Liver (tissue), 9 donors: Measurements from ENCODE around the gene HMGB2. TPM values are rescaled to one million over a fixed set of nuclear protein-coding genes. Genes with fewer than 3 reads are reported as not detected.

Source experiments
- DNase-seq: peaks from one replicate; pipeline ENCODE4 v3.0.0-alpha.2; 2017; ENCODE audit warnings: low spot score
- H3K27ac ChIP-seq, 2 donors: one replicate each; pipeline ENCODE4 v1.7.0; 2013; ENCODE audit warnings: inconsistent platforms in 2 of 2, low read length in 2 of 2, control low read depth in 1 of 2, low read depth in 1 of 2, mild to moderate bottlenecking in 1 of 2
- H3K27me3 ChIP-seq, 4 donors: one replicate each; pipeline versions ENCODE4 v1.6.1 to v1.7.0; 2013; ENCODE audit warnings: low read length in 3 of 4, inconsistent platforms in 1 of 4, mild to moderate bottlenecking in 1 of 4, moderate library complexity in 1 of 4; ENCODE audit not compliant: control insufficient read depth in 4 of 4, insufficient read depth in 4 of 4
- H3K36me3 ChIP-seq, 4 donors: one replicate each; pipeline versions ENCODE4 v1.6.1 to v1.7.0; 2013; ENCODE audit warnings: low read length in 3 of 4, mild to moderate bottlenecking in 3 of 4, low read depth in 1 of 4, moderate library complexity in 1 of 4; ENCODE audit not compliant: control insufficient read depth in 4 of 4, insufficient read depth in 3 of 4
- H3K4me1 ChIP-seq, 4 donors: one replicate each; pipeline versions ENCODE4 v1.6.1 to v1.7.0; 2013; ENCODE audit warnings: low read length in 3 of 4, mild to moderate bottlenecking in 3 of 4, moderate library complexity in 1 of 4; ENCODE audit not compliant: control insufficient read depth in 4 of 4, insufficient read depth in 4 of 4
- H3K4me3 ChIP-seq, 3 donors: one replicate each; pipeline versions ENCODE4 v1.6.1 to v1.7.0; 2013; ENCODE audit warnings: low read length in 3 of 3, control low read depth in 1 of 3, low read depth in 1 of 3, mild to moderate bottlenecking in 1 of 3
- H3K9ac ChIP-seq, 2 donors: one replicate each; pipeline ENCODE4 v1.7.0; 2013; ENCODE audit warnings: low read length in 2 of 2, mild to moderate bottlenecking in 2 of 2, moderate library complexity in 2 of 2, control low read depth in 1 of 2, low read depth in 1 of 2
- H3K9me3 ChIP-seq, 4 donors: one replicate each; pipeline versions ENCODE4 v1.6.1 to v1.7.0; 2013; ENCODE audit warnings: low read length in 3 of 4; ENCODE audit not compliant: control insufficient read depth in 4 of 4
- FOXA2 ChIP-seq: IDR thresholded peaks from 2 replicates; pipeline ENCODE4 v1.6.1; 2016; ENCODE audit warnings: antibody characterized with exemption
- RAD21 ChIP-seq, 2 donors: IDR thresholded peaks; 2 replicates each; pipeline ENCODE4 v1.6.1; 2016; ENCODE audit warnings: antibody characterized with exemption in 2 of 2, mild to moderate bottlenecking in 2 of 2
- YY1 ChIP-seq: IDR thresholded peaks from 2 replicates; pipeline ENCODE4 v1.6.1; 2016; ENCODE audit warnings: antibody characterized with exemption, mild to moderate bottlenecking
- WGBS: extraction: QIAGEN DNeasy Blood & Tissue Kit; methylation state at CpG from one replicate; pipeline ENCODE4 v1.1.7; 2013; 5-methylcytosine and 5-hydroxymethylcytosine counted together
- polyA plus RNA-seq, 2 donors: library from polyadenylated mRNA; stranded (reverse) in 1 of 2; unstranded in 1 of 2; fragments of 200-250 nt in 1 of 2; fragments of >200 nt in 1 of 2; fragmentation: Nextera tagmentation in 1 of 2; extraction: Ambion mirVana in 1 of 2; gene quantifications; one replicate each; pipeline versions ENCODE4 v1.2.1 to v1.2.3, GENCODE V29; 2013 to 2015
- total RNA-seq, 2 donors: library from RNA; depleted of rRNA; stranded (reverse); fragments of >200 nt; gene quantifications; one replicate each; pipeline ENCODE4 v1.2.3, GENCODE V29; 2014
- TF ChIP-seq, protein P1 (sequence below): IDR thresholded peaks from 2 replicates; pipeline ENCODE4 v1.6.1; 2016; ENCODE audit warnings: antibody characterized with exemption
- TF ChIP-seq, protein P2 (sequence below): IDR thresholded peaks from 2 replicates; pipeline ENCODE4 v1.6.1; 2016; ENCODE audit warnings: antibody characterized with exemption, mild to moderate bottlenecking
- TF ChIP-seq, protein P3 (sequence below): fragments of 150-350 bp; IDR thresholded peaks from 2 replicates; pipeline ENCODE4 v1.5.1; 2017; ENCODE audit warnings: improper control_type of control experiment, low read depth, low read length; ENCODE audit not compliant: missing input control
- donor health status: healthy.
- donor health status: healthy.
- donor health status: healthy.
- donor health status: healthy.
- donor health status: healthy.

The HMGB2 gene
- total and polyA plus RNA-seq, 4 donors = 7.2 to 271 (median 16.9) TPM

DNA sequence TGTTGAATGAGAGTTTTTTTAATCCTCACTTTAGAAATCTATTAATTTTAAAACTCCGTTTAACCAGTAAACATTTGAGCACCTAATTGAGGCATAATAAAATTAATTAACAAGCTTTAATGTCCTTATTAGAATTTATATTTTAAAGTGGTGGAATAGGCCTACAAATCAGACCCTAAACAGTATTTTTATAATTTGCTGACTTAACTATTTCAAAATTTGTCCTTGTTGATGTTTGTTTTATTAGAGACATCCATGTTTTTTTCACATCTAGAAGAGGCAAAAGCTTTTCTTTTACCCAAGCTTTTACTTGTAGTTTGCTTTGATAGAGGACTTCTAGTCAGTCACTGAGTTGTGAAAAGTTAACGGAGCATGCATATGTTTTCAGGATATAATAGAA, 40.4 kb upstream of the HMGB2 start:
- no peaks in the 10 kb centered on the region for H3K9me3 ChIP-seq
- H3K27ac ChIP-seq = no peak overlapping the region
- no peak for DNase-seq
- no peak for TF ChIP-seq YY1
- TF ChIP-seq RAD21 (IDR thresholded peaks at IDR 0.05) = no peak
- TF ChIP-seq, protein P1, sequence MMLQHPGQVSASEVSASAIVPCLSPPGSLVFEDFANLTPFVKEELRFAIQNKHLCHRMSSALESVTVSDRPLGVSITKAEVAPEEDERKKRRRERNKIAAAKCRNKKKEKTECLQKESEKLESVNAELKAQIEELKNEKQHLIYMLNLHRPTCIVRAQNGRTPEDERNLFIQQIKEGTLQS = no peak
- TF ChIP-seq, protein P2, sequence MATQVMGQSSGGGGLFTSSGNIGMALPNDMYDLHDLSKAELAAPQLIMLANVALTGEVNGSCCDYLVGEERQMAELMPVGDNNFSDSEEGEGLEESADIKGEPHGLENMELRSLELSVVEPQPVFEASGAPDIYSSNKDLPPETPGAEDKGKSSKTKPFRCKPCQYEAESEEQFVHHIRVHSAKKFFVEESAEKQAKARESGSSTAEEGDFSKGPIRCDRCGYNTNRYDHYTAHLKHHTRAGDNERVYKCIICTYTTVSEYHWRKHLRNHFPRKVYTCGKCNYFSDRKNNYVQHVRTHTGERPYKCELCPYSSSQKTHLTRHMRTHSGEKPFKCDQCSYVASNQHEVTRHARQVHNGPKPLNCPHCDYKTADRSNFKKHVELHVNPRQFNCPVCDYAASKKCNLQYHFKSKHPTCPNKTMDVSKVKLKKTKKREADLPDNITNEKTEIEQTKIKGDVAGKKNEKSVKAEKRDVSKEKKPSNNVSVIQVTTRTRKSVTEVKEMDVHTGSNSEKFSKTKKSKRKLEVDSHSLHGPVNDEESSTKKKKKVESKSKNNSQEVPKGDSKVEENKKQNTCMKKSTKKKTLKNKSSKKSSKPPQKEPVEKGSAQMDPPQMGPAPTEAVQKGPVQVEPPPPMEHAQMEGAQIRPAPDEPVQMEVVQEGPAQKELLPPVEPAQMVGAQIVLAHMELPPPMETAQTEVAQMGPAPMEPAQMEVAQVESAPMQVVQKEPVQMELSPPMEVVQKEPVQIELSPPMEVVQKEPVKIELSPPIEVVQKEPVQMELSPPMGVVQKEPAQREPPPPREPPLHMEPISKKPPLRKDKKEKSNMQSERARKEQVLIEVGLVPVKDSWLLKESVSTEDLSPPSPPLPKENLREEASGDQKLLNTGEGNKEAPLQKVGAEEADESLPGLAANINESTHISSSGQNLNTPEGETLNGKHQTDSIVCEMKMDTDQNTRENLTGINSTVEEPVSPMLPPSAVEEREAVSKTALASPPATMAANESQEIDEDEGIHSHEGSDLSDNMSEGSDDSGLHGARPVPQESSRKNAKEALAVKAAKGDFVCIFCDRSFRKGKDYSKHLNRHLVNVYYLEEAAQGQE = no peak
- H3K4me1 ChIP-seq = peaks cover 0 to 3% (median under 1%) of the 10 kb centered on the region in 4 donors
- no peaks in the 10 kb centered on the region for H3K36me3 ChIP-seq
- H3K27me3 ChIP-seq = no peaks in the 10 kb centered on the region
- no peak overlapping the region for H3K4me3 ChIP-seq
- WGBS = 97% methylated on average over 2 of the region's 2 CpGs
- H3K9ac ChIP-seq = no peak overlapping the region

DNA sequence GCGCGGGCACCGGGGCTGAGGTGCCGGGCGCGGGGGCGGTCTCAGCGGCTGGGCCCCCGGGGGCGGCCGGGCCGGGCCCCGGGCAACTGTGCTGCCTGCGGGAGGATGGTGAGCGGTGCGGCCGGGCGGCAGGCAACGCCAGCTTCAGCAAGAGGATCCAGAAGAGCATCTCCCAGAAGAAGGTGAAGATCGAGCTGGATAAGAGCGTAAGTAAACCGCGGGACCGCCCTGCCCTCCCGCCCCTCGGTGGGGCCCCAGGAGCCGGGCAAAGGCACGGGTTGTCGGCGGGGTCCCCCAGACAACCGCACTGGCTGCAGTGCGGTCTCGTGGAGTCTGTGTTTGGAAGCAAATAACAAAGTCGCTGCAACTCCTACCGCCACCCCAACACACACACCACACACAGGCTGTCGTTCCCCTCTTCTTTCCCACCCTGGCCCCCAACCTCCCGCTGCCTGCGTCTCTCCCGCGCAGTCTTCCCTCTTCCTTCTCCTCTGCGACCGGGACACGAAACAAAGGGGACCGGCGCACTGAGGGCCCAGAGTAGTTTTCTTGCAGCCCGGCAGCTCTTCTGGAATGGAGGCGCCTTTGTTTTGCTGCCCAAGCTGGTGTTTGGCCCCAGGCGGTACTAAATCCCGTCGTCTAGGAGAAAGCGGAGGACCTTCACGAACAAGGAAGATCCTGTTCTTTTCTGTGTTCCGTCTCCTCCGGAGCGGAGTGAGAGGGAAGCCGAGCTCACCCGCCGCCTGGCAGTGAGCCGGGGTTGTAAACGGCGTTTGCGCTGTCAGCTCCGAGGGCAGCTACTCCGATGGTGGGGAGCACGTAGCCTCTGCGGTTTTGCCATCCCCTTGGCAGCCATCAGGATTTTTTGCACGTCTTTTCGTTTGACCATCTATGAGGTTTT, 37.4 kb upstream of the HMGB2 start:
- Histone ChIP-seq H3K4me1 (peaks cover 0 to 7% (median 3%) of the 10 kb centered on the region in 4 donors), H3K27ac (peak overlapping the region; percentile 86 to 97), H3K9me3 (no peaks in the 10 kb centered on the region), H3K9ac (peak overlapping the region; percentile 75 to 92), H3K27me3 (no peaks in the 10 kb centered on the region), H3K36me3 (no peaks in the 10 kb centered on the region), H3K4me3 (peak overlapping the region; percentile 84 to 99 (median 89))
- WGBS = under 1% methylated on average over 68 of the region's 68 CpGs
- TF ChIP-seq, protein P2 = peak; percentile 72
- TF ChIP-seq YY1 (peak; percentile 80), RAD21 (IDR thresholded peaks at IDR 0.05) (no peak), FOXA2 (no peak)
- TF ChIP-seq, protein P3, sequence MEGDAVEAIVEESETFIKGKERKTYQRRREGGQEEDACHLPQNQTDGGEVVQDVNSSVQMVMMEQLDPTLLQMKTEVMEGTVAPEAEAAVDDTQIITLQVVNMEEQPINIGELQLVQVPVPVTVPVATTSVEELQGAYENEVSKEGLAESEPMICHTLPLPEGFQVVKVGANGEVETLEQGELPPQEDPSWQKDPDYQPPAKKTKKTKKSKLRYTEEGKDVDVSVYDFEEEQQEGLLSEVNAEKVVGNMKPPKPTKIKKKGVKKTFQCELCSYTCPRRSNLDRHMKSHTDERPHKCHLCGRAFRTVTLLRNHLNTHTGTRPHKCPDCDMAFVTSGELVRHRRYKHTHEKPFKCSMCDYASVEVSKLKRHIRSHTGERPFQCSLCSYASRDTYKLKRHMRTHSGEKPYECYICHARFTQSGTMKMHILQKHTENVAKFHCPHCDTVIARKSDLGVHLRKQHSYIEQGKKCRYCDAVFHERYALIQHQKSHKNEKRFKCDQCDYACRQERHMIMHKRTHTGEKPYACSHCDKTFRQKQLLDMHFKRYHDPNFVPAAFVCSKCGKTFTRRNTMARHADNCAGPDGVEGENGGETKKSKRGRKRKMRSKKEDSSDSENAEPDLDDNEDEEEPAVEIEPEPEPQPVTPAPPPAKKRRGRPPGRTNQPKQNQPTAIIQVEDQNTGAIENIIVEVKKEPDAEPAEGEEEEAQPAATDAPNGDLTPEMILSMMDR = no peak
- peak; percentile 71 for DNase-seq
